Gastrocnemius medialis (tissue), 4 donors: ENCODE results near the gene AMACR.

Source experiments
- CTCF ChIP-seq, 5 experiments: fragments of 450-650 bp in 3 of 5; fragments of 200-600 bp in 2 of 5; sonication (generic) in 2 of 5; IDR thresholded peaks in 4 of 5; conservative IDR thresholded peaks in 1 of 5; 1 replicate in 4 of 5; 2 replicates in 1 of 5; pipeline ENCODE4 v1.5.1; 2016 to 2019; ENCODE audit warnings: antibody characterized with exemption in 5 of 5, mild to moderate bottlenecking in 3 of 5, moderate library complexity in 3 of 5
- POLR2A ChIP-seq, 2 donors: fragments of 450-650 bp; IDR thresholded peaks; one replicate each; pipeline ENCODE4 v1.6.1; 2017; ENCODE audit warnings: antibody characterized with exemption in 2 of 2, mild to moderate bottlenecking in 2 of 2, moderate library complexity in 2 of 2

- TF ChIP-seq CTCF (IDR thresholded peaks at IDR 0.05 in 4 of 5, conservative IDR thresholded peaks at IDR 0.05 in 1 of 5) (no peak), POLR2A (IDR thresholded peaks at IDR 0.05) (no peak)
Measured at GRCh38 chr5:33978306-33978705, 29.5 kb downstream of the AMACR start.
